GM18907 (cell line): ENCODE measurements around the gene PACS2.

Source experiments
- ATAC-seq: cut with Tn5 transposase; IDR thresholded peaks from one replicate; pipeline ENCODE4 v1.9.1; 2021; ENCODE audit warnings: mild to moderate bottlenecking, moderate library complexity; ENCODE audit not compliant: unreplicated experiment

The PACS2 gene

GRCh38 chr14:105436891-105437722 is 122.6 kb downstream of the PACS2 start:
- no peak for ATAC-seq

- no peak for ATAC-seq
Observed at GRCh38 chr14:105437723-105438500, 123.4 kb downstream of the PACS2 start.

GRCh38 chr14:105439179-105439578 is 124.6 kb downstream of the PACS2 start:
- no peak for ATAC-seq

- ATAC-seq = no peak
Observed at GRCh38 chr14:105439710-105440553, 125.4 kb downstream of the PACS2 start.

- no peak for ATAC-seq
Observed at GRCh38 chr14:105440554-105440900, 126.0 kb downstream of the PACS2 start.

GRCh38 chr14:105440992-105441391 is 126.4 kb downstream of the PACS2 start:
- ATAC-seq = no peak

- no peak for ATAC-seq
Observed at GRCh38 chr14:105442125-105442524, 127.6 kb downstream of the PACS2 start.

- ATAC-seq = no peak
Observed at GRCh38 chr14:105442834-105443233, 128.3 kb downstream of the PACS2 start.

- no peak for ATAC-seq
Observed at GRCh38 chr14:105444859-105445258, 130.3 kb downstream of the PACS2 start.

- ATAC-seq = no peak
Observed at GRCh38 chr14:105445290-105445689, 130.7 kb downstream of the PACS2 start.

- no peak for ATAC-seq
Observed at GRCh38 chr14:105445901-105446845, 131.6 kb downstream of the PACS2 start.

- no peak for ATAC-seq
Observed at GRCh38 chr14:105446971-105447370, 132.4 kb downstream of the PACS2 start.
